Parathyroid adenoma (tissue), 2 donors: ENCODE data around the gene SLC27A3.

ENCODE experiments used
- H2AFZ ChIP-seq: fragments of 300-600 bp; sonication (generic); one replicate; pipeline ENCODE4 v1.7.0; 2017; ENCODE audit warnings: antibody characterized with exemption, mild to moderate bottlenecking
- H3K27ac ChIP-seq: fragments of 300-600 bp; sonication (generic); one replicate; pipeline ENCODE4 v1.7.0; 2017
- H3K27me3 ChIP-seq: fragments of 300-600 bp; sonication (generic); one replicate; pipeline ENCODE4 v1.7.0; 2017; ENCODE audit warnings: low read length; ENCODE audit not compliant: control insufficient read depth, insufficient read depth
- H3K36me3 ChIP-seq: fragments of 300-600 bp; sonication (generic); one replicate; pipeline ENCODE4 v1.7.0; 2017; ENCODE audit warnings: low read length; ENCODE audit not compliant: control insufficient read depth, insufficient read depth
- H3K4me1 ChIP-seq: fragments of 300-600 bp; sonication (generic); one replicate; pipeline ENCODE4 v1.7.0; 2017; ENCODE audit warnings: control low read depth
- H3K4me2 ChIP-seq: fragments of 300-600 bp; sonication (generic); one replicate; pipeline ENCODE4 v1.7.0; 2017; ENCODE audit warnings: low read length
- H3K4me3 ChIP-seq: fragments of 300-600 bp; sonication (generic); one replicate; pipeline ENCODE4 v1.7.0; 2017; ENCODE audit warnings: low read depth, low read length
- H3K79me2 ChIP-seq: fragments of 300-600 bp; sonication (generic); one replicate; pipeline ENCODE4 v1.7.0; 2017; ENCODE audit warnings: control low read depth
- H3K9ac ChIP-seq: fragments of 300-600 bp; sonication (generic); one replicate; pipeline ENCODE4 v1.7.0; 2017; ENCODE audit warnings: mild to moderate bottlenecking
- H3K9me3 ChIP-seq: fragments of 300-600 bp; sonication (generic); one replicate; pipeline ENCODE4 v1.7.0; 2017; ENCODE audit warnings: low read length; ENCODE audit not compliant: control insufficient read depth
- TF ChIP-seq, protein P1 (sequence below): fragments of 300-600 bp; sonication (generic); IDR thresholded peaks from one replicate; pipeline ENCODE4 v1.7.0; 2017; ENCODE audit warnings: antibody characterized with exemption, mild to moderate bottlenecking
- donor health status: primary hyperparathyroidism.

The SLC27A3 gene

DNA sequence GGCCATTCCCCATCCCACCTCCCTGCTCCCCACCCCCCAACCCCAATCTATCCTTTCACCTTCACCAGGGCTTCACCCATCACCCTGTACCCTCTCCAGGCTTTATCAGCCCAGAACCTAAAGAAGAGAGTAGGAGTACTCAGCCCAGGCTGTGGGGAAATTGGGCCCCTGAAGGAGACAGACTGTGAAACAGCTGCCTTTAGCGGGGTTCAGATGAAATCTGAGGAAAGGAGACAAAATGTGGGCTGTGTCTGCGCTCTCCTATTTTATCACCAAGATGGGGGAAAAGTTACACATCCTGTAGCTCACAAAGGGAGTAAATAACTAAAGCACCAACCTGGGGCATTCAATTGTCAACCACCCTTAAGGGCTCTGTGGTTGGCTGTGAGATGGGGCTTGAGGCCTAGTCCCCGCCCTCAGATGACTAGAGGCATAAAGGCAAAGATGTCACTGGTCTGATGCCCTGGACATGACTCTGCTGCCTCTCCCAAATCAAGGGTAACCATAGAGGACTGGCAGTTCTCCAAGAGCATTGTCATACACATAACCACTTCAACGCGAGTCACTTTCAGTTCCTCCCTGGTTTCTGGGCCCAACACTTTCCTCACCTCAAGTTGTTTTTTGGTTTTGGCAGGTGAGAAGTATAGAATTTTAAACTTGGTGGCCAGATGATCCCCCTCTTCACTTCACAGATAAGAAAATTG, 30.0 kb downstream of the SLC27A3 start:
- Histone ChIP-seq H3K4me1 (no peaks in the 10 kb centered on the region), H3K27ac (no peak overlapping the region), H3K4me3 (no peak overlapping the region), H3K4me2 (no peak overlapping the region), H3K79me2 (no peaks in the 10 kb centered on the region), H3K9ac (no peak overlapping the region), H3K27me3 (no peaks in the 10 kb centered on the region), H2AFZ (no peak overlapping the region), H3K36me3 (no peaks in the 10 kb centered on the region), H3K9me3 (no peaks in the 10 kb centered on the region)
- TF ChIP-seq, protein P1, sequence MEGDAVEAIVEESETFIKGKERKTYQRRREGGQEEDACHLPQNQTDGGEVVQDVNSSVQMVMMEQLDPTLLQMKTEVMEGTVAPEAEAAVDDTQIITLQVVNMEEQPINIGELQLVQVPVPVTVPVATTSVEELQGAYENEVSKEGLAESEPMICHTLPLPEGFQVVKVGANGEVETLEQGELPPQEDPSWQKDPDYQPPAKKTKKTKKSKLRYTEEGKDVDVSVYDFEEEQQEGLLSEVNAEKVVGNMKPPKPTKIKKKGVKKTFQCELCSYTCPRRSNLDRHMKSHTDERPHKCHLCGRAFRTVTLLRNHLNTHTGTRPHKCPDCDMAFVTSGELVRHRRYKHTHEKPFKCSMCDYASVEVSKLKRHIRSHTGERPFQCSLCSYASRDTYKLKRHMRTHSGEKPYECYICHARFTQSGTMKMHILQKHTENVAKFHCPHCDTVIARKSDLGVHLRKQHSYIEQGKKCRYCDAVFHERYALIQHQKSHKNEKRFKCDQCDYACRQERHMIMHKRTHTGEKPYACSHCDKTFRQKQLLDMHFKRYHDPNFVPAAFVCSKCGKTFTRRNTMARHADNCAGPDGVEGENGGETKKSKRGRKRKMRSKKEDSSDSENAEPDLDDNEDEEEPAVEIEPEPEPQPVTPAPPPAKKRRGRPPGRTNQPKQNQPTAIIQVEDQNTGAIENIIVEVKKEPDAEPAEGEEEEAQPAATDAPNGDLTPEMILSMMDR = no peak

DNA sequence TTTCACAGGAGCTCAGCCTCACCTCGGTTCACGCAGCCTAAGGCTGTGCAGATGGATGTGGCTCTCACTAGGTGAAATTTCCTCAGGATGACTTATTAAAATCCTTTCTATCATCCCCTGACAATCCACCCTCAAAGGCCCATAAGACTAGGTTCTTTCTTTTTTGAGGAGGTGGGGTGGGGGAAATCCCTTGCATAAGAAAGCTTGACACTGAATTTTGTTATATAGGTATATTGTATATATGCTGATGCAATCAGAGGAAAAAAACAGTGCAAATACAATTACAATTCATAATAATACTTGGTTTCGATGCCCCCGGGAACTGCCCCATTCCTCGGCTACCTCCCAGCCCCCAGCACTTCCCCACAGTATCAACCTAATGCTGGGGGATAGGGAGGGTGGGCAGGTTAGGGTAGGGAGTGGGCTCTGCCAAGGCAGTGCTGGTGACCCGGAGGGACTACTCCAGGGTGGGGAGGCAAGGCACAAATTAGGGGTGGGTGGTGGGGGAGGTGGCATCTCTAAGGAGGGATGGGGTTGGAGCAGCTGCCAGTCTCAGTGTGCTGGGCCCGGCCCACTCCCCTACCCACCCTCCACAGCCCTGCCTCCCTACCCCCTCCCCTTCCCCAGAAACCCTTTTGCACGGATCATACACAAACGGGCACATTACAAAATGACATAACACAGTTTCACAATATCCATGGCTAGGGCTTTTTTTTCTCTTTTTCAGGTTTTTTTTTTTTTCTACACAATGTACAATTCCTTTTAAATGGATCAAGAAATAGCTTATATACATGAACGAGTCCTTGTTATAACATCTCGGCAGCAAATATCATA, 30.9 kb downstream of the SLC27A3 start:
- no peak overlapping the region for H2AFZ ChIP-seq
- H3K27me3 ChIP-seq = no peaks in the 10 kb centered on the region
- no peaks in the 10 kb centered on the region for H3K9me3 ChIP-seq
- H3K36me3 ChIP-seq = no peaks in the 10 kb centered on the region
- H3K9ac ChIP-seq = no peak overlapping the region
- H3K79me2 ChIP-seq = no peaks in the 10 kb centered on the region
- no peak overlapping the region for H3K4me3 ChIP-seq
- H3K4me1 ChIP-seq = no peaks in the 10 kb centered on the region
- H3K27ac ChIP-seq = no peak overlapping the region
- H3K4me2 ChIP-seq = no peak overlapping the region
- TF ChIP-seq, protein P1 = no peak

DNA sequence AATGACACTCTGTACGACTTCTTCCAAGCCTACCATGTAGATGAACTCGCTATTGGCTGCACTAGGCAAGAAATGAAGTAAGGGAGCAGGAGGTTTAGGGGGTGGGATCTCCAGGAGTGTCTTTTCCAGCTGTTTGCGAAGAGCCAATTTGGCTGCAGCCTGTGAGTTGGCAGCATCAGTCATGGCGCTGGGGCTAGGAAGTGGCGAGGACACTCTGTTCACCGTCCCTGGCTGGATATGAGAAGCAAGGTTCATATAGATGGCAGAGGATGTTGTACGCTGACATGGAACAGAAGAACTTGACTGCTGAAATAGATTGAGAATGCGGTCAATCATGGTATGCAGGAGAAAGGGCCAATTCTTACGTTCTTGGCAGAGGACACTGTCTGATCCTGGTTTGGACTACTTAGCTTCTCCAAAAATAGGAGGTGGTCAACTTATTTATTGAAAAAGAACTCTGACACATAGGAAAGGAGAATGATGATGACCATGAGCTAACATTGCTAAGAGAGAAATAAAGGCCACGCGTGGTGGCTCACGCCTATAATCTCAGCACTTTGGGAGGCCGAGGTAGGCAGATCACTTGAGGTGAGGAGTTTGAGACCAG, 41.2 kb downstream of the SLC27A3 start:
- H3K4me3 ChIP-seq = no peak overlapping the region
- no peaks in the 10 kb centered on the region for H3K36me3 ChIP-seq
- no peak overlapping the region for H3K27ac ChIP-seq

DNA sequence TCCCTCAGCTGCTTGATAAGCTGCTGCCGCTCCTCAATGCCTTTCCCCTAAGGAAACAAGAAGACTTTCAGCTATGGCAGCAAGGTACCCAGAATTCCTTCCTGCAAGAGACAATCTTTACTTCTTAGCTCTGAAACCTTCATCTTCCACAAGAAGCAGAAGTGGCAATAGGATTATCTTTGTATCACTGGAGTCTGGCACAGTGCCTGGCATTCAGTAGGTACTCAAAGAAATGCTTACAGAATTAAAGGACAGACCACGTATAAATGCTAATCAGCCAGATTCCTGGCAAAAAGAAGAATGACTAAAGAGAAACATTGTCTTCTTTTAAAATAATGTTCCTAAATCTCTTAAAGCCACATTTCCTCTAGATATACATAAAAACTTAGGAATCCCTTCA, 43.7 kb downstream of the SLC27A3 start:
- H3K27ac ChIP-seq = no peak overlapping the region
- H3K79me2 ChIP-seq = no peaks in the 10 kb centered on the region
- H3K4me2 ChIP-seq = no peak overlapping the region
- H3K36me3 ChIP-seq = no peaks in the 10 kb centered on the region
- TF ChIP-seq, protein P1 = no peak
- no peaks in the 10 kb centered on the region for H3K27me3 ChIP-seq
- H3K4me3 ChIP-seq = no peak overlapping the region
- no peak overlapping the region for H2AFZ ChIP-seq
- H3K9ac ChIP-seq = no peak overlapping the region
- no peaks in the 10 kb centered on the region for H3K9me3 ChIP-seq
- H3K4me1 ChIP-seq = no peaks in the 10 kb centered on the region

More for the DNA sequence above, 41.2 kb downstream of the SLC27A3 start:
- TF ChIP-seq, protein P1 = no peak
- Histone ChIP-seq H3K4me1 (no peaks in the 10 kb centered on the region), H3K79me2 (no peaks in the 10 kb centered on the region), H3K27me3 (no peaks in the 10 kb centered on the region), H3K9me3 (no peaks in the 10 kb centered on the region), H3K9ac (no peak overlapping the region), H2AFZ (no peak overlapping the region), H3K4me2 (no peak overlapping the region)
